HG03103 (cell line): Measurements from ENCODE around the gene NINJ2.

Source experiments
- ATAC-seq: cut with Tn5 transposase; IDR thresholded peaks from one replicate; pipeline ENCODE4 v1.9.1; 2021; ENCODE audit warnings: low read depth; ENCODE audit not compliant: unreplicated experiment

The NINJ2 gene

GRCh38 chr12:619346-619745, 43.9 kb downstream of the NINJ2 start:
- ATAC-seq, result no peak

- no peak for ATAC-seq
Measured at GRCh38 chr12:618605-619004, 44.6 kb downstream of the NINJ2 start.

GRCh38 chr12:617304-617915, 45.8 kb downstream of the NINJ2 start:
- ATAC-seq, result no peak

GRCh38 chr12:615620-616019, 47.6 kb downstream of the NINJ2 start:
- ATAC-seq, result no peak

- no peak for ATAC-seq
Measured at GRCh38 chr12:614411-614970, 48.8 kb downstream of the NINJ2 start.

- no peak for ATAC-seq
Measured at GRCh38 chr12:613996-614395, 49.2 kb downstream of the NINJ2 start.

- no peak for ATAC-seq
Measured at GRCh38 chr12:612886-613285, 50.4 kb downstream of the NINJ2 start.

GRCh38 chr12:612293-612692, 51.0 kb downstream of the NINJ2 start:
- no peak for ATAC-seq

GRCh38 chr12:611721-612120, 51.5 kb downstream of the NINJ2 start:
- no peak for ATAC-seq

- ATAC-seq, result no peak
Measured at GRCh38 chr12:608921-609320, 54.3 kb downstream of the NINJ2 start.

- no peak for ATAC-seq
Measured at GRCh38 chr12:608413-608812, 54.8 kb downstream of the NINJ2 start.

- no peak for ATAC-seq
Measured at GRCh38 chr12:607541-608001, 55.7 kb downstream of the NINJ2 start.

GRCh38 chr12:604956-605355, 58.3 kb downstream of the NINJ2 start:
- no peak for ATAC-seq

- ATAC-seq, result no peak
Measured at GRCh38 chr12:602700-603068, 60.6 kb downstream of the NINJ2 start.

- no peak for ATAC-seq
Measured at GRCh38 chr12:601976-602699, 61.1 kb downstream of the NINJ2 start.

- ATAC-seq, result no peak
Measured at GRCh38 chr12:599756-600155, 63.5 kb downstream of the NINJ2 start.

- ATAC-seq, result no peak
Measured at GRCh38 chr12:597926-598568, 65.2 kb downstream of the NINJ2 start.

- no peak for ATAC-seq
Measured at GRCh38 chr12:593396-594270, 69.6 kb downstream of the NINJ2 start.

- no peak for ATAC-seq
Measured at GRCh38 chr12:592024-592505, 71.2 kb downstream of the NINJ2 start.
